Fibroblast of lung (primary cell): ENCODE data around the gene FNIP1.

Source experiments
- CTCF ChIP-seq, 2 donors: IDR thresholded peaks in 1 of 2; conservative IDR thresholded peaks in 1 of 2; 1 replicate in 1 of 2; 2 replicates in 1 of 2; pipeline ENCODE4 v1.5.1; 2011 to 2012; ENCODE audit warnings: low read length in 2 of 2, control low read depth in 1 of 2, inconsistent platforms in 1 of 2, low read depth in 1 of 2, mild to moderate bottlenecking in 1 of 2
- EZH2 ChIP-seq: IDR thresholded peaks from 2 replicates; pipeline ENCODE4 v1.5.1; 2012; ENCODE audit warnings: low read length, control low read depth, mild to moderate bottlenecking; ENCODE audit errors: missing control alignments

- TF ChIP-seq CTCF (conservative IDR thresholded peaks at IDR 0.05 in 1 of 2, IDR thresholded peaks at IDR 0.05 in 1 of 2; ENCODE audit: low read depth in 1 of 2, low read length in 2 of 2) (no peak), EZH2 (no peak)
Measured at GRCh38 chr5:131644822-131645221, 152.0 kb downstream of the FNIP1 start.
